Caco-2 (cell line): ENCODE measurements around the gene TMPRSS11E. TPM values are rescaled to one million over a fixed set of nuclear protein-coding genes. Genes with fewer than 3 reads are reported as not detected.

Experiments used
- BruUV-seq: library from RNA; stranded (reverse); fragments of 400-500 nt; replicated peaks from 2 replicates; lab custom pipeline; 2021; lab: Mats Ljungman, UMichigan
- CTCF ChIA-PET: fragments of 300-600 bp; sonication (Branson Sonifier 250); formaldehyde crosslinking; loops from one replicate; lab custom pipeline; 2022; ENCODE audit warnings: antibody characterized with exemption; lab: Charles Lee
- POLR2A ChIA-PET: fragments of 300-600 bp; sonication (Branson Sonifier 250); formaldehyde crosslinking; loops from one replicate; lab custom pipeline; 2022; ENCODE audit warnings: antibody characterized with exemption; lab: Charles Lee
- DNase-seq, 2 experiments: peaks; one replicate each; pipeline versions ENCODE4 v3.0.0 to v3.0.0-alpha.2; 2020 to 2022
- H3K27me3 ChIP-seq: replicated peaks from 2 replicates; pipeline ENCODE4 v1.6.0; 2011; ENCODE audit warnings: low read length; ENCODE audit not compliant: control insufficient read depth, insufficient read depth
- H3K36me3 ChIP-seq: 2 replicates; pipeline ENCODE4 v1.5.1; 2011; ENCODE audit warnings: low read length; ENCODE audit not compliant: control insufficient read depth, insufficient read depth
- H3K4me1 ChIP-seq: fragments of 250-450 bp; sonication (Bioruptor Pico); 2 replicates; pipeline ENCODE4 v1.5.1; 2020; ENCODE audit warnings: mild to moderate bottlenecking
- H3K4me3 ChIP-seq: 2 replicates; pipeline ENCODE4 v1.5.1; 2011; ENCODE audit warnings: low read depth, mild to moderate bottlenecking, control low read depth, low read length
- H3K9me3 ChIP-seq: fragments of 250-450 bp; sonication (Bioruptor Pico); 2 replicates; pipeline ENCODE4 v1.5.1; 2020; ENCODE audit warnings: mild to moderate bottlenecking, moderate library complexity
- H3K27ac Mint-ChIP-seq: one replicate; pipeline ENCODE4 v1.8.0; 2022; ENCODE audit warnings: mixed read lengths; ENCODE audit not compliant: unreplicated experiment
- H3K27me3 Mint-ChIP-seq: one replicate; pipeline ENCODE4 v1.8.0; 2022; ENCODE audit warnings: mixed read lengths; ENCODE audit not compliant: insufficient read depth, unreplicated experiment
- H3K36me3 Mint-ChIP-seq: one replicate; pipeline ENCODE4 v1.8.0; 2022; ENCODE audit warnings: mild to moderate bottlenecking, mixed read lengths; ENCODE audit not compliant: insufficient read depth, unreplicated experiment
- H3K4me1 Mint-ChIP-seq: one replicate; pipeline ENCODE4 v1.8.0; 2022; ENCODE audit warnings: low read depth, mixed read lengths; ENCODE audit not compliant: unreplicated experiment
- H3K4me3 Mint-ChIP-seq: one replicate; pipeline ENCODE4 v1.8.0; 2022; ENCODE audit warnings: mild to moderate bottlenecking, moderate library complexity, mixed read lengths; ENCODE audit not compliant: unreplicated experiment
- H3K9me3 Mint-ChIP-seq: one replicate; pipeline ENCODE4 v1.8.0; 2022; ENCODE audit warnings: mixed read lengths; ENCODE audit not compliant: unreplicated experiment
- intact Hi-C: fragments of 100-400 bp; cut with micrococcal nuclease; formaldehyde crosslinking; loops from one replicate; pipeline ENCODE4 v1.10.0; 2022; ENCODE audit not compliant: unreplicated experiment
- total RNA-seq: library from RNA; stranded (reverse); gene quantifications from 2 replicates; pipeline ENCODE4 v1.2.3, GENCODE V29; 2022
- TF ChIP-seq, protein P1 (sequence below), 2 experiments: fragments of 200-600 bp in 1 of 2; IDR thresholded peaks; 1 replicate in 1 of 2; 2 replicates in 1 of 2; pipeline versions ENCODE4 v1.5.1 to v1.8.0; 2011 to 2022; ENCODE audit warnings: antibody characterized with exemption in 1 of 2, control low read depth in 1 of 2, inconsistent platforms in 1 of 2, low read depth in 1 of 2, low read length in 1 of 2, mild to moderate bottlenecking in 1 of 2, moderate library complexity in 1 of 2; ENCODE audit not compliant: insufficient read depth in 1 of 2, severe bottlenecking in 1 of 2, unreplicated experiment in 1 of 2

TMPRSS11E gene
- total RNA-seq, 1 experiment from 2014 or later: not detected

GRCh38 chr4:68489338-68489737, 42.1 kb downstream of the TMPRSS11E start:
- no peak for DNase-seq
- Mint-ChIP-seq H3K9me3 (peaks cover 9% of the 10 kb centered on the region), H3K4me1 (no peaks in the 10 kb centered on the region), H3K27me3 (no peaks in the 10 kb centered on the region), H3K27ac (no peak overlapping the region), H3K36me3 (no peaks in the 10 kb centered on the region), H3K4me3 (no peak overlapping the region)
- no peaks in the 10 kb centered on the region for H3K27me3 ChIP-seq
- intact Hi-C loops: no loop called here
- TF ChIP-seq, protein P1, sequence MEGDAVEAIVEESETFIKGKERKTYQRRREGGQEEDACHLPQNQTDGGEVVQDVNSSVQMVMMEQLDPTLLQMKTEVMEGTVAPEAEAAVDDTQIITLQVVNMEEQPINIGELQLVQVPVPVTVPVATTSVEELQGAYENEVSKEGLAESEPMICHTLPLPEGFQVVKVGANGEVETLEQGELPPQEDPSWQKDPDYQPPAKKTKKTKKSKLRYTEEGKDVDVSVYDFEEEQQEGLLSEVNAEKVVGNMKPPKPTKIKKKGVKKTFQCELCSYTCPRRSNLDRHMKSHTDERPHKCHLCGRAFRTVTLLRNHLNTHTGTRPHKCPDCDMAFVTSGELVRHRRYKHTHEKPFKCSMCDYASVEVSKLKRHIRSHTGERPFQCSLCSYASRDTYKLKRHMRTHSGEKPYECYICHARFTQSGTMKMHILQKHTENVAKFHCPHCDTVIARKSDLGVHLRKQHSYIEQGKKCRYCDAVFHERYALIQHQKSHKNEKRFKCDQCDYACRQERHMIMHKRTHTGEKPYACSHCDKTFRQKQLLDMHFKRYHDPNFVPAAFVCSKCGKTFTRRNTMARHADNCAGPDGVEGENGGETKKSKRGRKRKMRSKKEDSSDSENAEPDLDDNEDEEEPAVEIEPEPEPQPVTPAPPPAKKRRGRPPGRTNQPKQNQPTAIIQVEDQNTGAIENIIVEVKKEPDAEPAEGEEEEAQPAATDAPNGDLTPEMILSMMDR (IDR thresholded peaks at IDR 0.05; ENCODE audit: insufficient read depth in 1 of 2, low read depth in 1 of 2, low read length in 1 of 2, severe bottlenecking in 1 of 2, unreplicated experiment in 1 of 2): no peak
- ChIA-PET CTCF (no interaction called here), POLR2A (no interaction called here)
- peaks cover 1% of the 10 kb centered on the region; the same call in 1 of the 2 replicates for H3K36me3 ChIP-seq
- no TSS peak for BruUV-seq
- no peak overlapping the region for H3K4me3 ChIP-seq
- H3K9me3 ChIP-seq: no peaks in the 10 kb centered on the region
- H3K4me1 ChIP-seq: no peaks in the 10 kb centered on the region

DNA sequence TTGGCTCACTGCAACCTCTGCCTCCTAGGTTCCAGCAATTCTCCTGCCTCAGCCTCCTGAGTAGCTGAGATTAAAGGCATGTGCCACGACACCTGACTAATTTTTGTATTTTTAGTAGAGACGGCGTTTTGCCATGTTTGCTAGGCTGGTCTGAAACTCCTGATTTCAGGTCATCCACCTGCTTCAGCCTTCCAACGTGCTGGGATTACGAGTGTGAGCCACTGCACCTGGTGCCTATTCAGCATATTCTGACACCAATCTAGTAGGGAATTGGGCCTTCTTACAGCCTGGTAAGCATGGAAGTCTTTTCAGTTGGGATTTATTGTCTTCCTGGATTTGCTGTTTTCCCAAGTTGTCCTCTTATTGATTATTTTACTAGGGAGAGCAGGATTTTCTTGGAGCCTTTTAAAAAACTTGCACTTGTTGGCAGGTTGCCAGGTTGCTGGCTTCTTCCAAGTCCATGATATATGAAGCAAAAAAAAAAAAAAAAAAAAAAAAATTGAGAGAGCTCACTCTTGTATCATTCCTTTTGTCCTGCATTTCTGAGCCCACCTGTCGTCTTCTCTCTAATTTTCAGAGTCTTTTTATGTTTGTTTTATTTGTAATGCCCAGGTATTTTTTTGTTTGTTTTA, 43.7 kb downstream of the TMPRSS11E start:
- no peaks in the 10 kb centered on the region for H3K27me3 ChIP-seq
- no peak overlapping the region for H3K4me3 ChIP-seq
- POLR2A ChIA-PET: no interaction called here
- Mint-ChIP-seq H3K4me1 (no peaks in the 10 kb centered on the region), H3K9me3 (peaks cover 10% of the 10 kb centered on the region), H3K36me3 (no peaks in the 10 kb centered on the region), H3K4me3 (no peak overlapping the region), H3K27ac (no peak overlapping the region), H3K27me3 (no peaks in the 10 kb centered on the region)
- intact Hi-C loops: no loop called here
- TF ChIP-seq, protein P1 (IDR thresholded peaks at IDR 0.05; ENCODE audit: insufficient read depth in 1 of 2, low read depth in 1 of 2, low read length in 1 of 2, severe bottlenecking in 1 of 2, unreplicated experiment in 1 of 2): no peak
- BruUV-seq: no TSS peak
- H3K36me3 ChIP-seq: peaks cover 1% of the 10 kb centered on the region; the same call in 1 of the 2 replicates
- CTCF ChIA-PET: no interaction called here
- DNase-seq: no peak
- H3K9me3 ChIP-seq: no peaks in the 10 kb centered on the region
- no peaks in the 10 kb centered on the region for H3K4me1 ChIP-seq

GRCh38 chr4:68494688-68495087, 47.4 kb downstream of the TMPRSS11E start:
- POLR2A ChIA-PET: interaction anchor here (0.6 kb wide), 1 partner anchor 11 kb away, joined by 3 read pairs; no protein-coding TSS in a partner anchor

More at GRCh38 chr4:68494688-68495087, 47.4 kb downstream of the TMPRSS11E start:
- H3K4me3 ChIP-seq: no peak overlapping the region
- no TSS peak for BruUV-seq
- Mint-ChIP-seq H3K9me3 (peaks cover 10% of the 10 kb centered on the region), H3K27me3 (no peaks in the 10 kb centered on the region), H3K4me1 (no peaks in the 10 kb centered on the region), H3K4me3 (no peak overlapping the region), H3K27ac (no peak overlapping the region), H3K36me3 (no peaks in the 10 kb centered on the region)
- H3K36me3 ChIP-seq: peaks cover 1% of the 10 kb centered on the region; the same call in 1 of the 2 replicates
- TF ChIP-seq, protein P1 (IDR thresholded peaks at IDR 0.05; ENCODE audit: insufficient read depth in 1 of 2, low read depth in 1 of 2, low read length in 1 of 2, severe bottlenecking in 1 of 2, unreplicated experiment in 1 of 2): no peak
- no peak for DNase-seq
- no peaks in the 10 kb centered on the region for H3K27me3 ChIP-seq
- CTCF ChIA-PET: no interaction called here
- intact Hi-C loops: loop anchor here (1.0 to 5.0 kb wide), 2 partner anchors 222 to 838 kb away; no protein-coding TSS in a partner anchor
- H3K9me3 ChIP-seq: no peaks in the 10 kb centered on the region
- H3K4me1 ChIP-seq: peaks cover 14% of the 10 kb centered on the region
